SK-N-MC (cell line): ENCODE data around the gene DGUOK.
A peak's percentile ranks its signal among the peaks of the same experiment; 100 is the strongest.

Source experiments
- DNase-seq: peaks from one replicate; pipeline ENCODE4 v3.0.0-alpha.2; 2011; ENCODE audit warnings: low read depth, low spot score
- H3K27ac ChIP-seq: fragments of 200-600 bp; sonication (generic); 2 replicates; pipeline ENCODE4 v1.5.1; 2016; ENCODE audit warnings: mixed run types
- H3K36me3 ChIP-seq: fragments of 200-600 bp; sonication (generic); 2 replicates; pipeline ENCODE4 v1.6.1; 2017; ENCODE audit warnings: antibody characterized with exemption, low read length, mixed read lengths; ENCODE audit not compliant: insufficient read depth
- H3K4me3 ChIP-seq: fragments of 200-600 bp; sonication (generic); 2 replicates; pipeline ENCODE4 v1.5.1; 2016
- H3K9ac ChIP-seq: fragments of 200-600 bp; sonication (generic); 2 replicates; pipeline ENCODE4 v1.8.0; 2017; ENCODE audit warnings: mixed run types, mixed read lengths; ENCODE audit not compliant: insufficient read length
- H3K9me3 ChIP-seq: fragments of 200-600 bp; sonication (generic); 2 replicates; pipeline ENCODE4 v1.6.1; 2017; ENCODE audit warnings: low read depth, mild to moderate bottlenecking, antibody characterized with exemption, low read length, moderate library complexity, mixed read lengths
- EZH2 ChIP-seq: fragments of 200-600 bp; sonication (generic); IDR thresholded peaks from one replicate; pipeline ENCODE4 v1.6.1; 2017; ENCODE audit warnings: antibody characterized with exemption
- FOXP2 ChIP-seq: optimal IDR thresholded peaks from 2 replicates; pipeline ENCODE3; 2011; ENCODE audit warnings: mild to moderate bottlenecking, moderate library complexity; ENCODE audit not compliant: insufficient read depth; ENCODE audit errors: extremely low read length, control extremely low read depth
- POLR2AphosphoS5 ChIP-seq: IDR thresholded peaks from 2 replicates; pipeline ENCODE4 v1.6.1; 2012; ENCODE audit warnings: mild to moderate bottlenecking, low read depth, low read length, borderline replicate concordance

The DGUOK gene

DNA sequence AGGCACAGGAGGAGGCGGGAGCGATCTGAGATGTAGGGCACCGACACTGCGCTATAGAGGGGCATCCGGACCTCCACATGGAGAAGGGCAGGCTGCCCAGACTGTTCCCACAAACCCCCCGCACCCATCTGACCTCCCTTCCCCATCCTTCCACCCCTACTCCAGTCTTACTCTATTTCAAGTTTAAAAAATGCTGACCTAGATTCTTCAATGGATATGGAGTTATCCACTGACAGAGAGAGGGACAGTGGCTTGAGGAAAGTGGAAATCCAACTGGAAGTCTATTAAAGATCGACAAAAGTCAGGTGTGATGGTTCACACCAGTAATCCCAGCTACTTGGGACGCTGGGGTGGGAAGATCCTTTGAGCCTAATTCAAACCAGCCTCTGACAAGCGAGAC lies 5.1 kb upstream of the DGUOK start:
- Histone ChIP-seq H3K4me3 (no peak overlapping the region), H3K9ac (no peak overlapping the region), H3K27ac (no peak overlapping the region), H3K36me3 (0 out of 2 replicates have a peak, but pooled peaks cover 2% of the 10 kb centered on the region), H3K9me3 (no peaks in the 10 kb centered on the region)
- TF ChIP-seq POLR2AphosphoS5 (no peak), FOXP2 (no peak), EZH2 (no peak)
- DNase-seq = no peak

DNA sequence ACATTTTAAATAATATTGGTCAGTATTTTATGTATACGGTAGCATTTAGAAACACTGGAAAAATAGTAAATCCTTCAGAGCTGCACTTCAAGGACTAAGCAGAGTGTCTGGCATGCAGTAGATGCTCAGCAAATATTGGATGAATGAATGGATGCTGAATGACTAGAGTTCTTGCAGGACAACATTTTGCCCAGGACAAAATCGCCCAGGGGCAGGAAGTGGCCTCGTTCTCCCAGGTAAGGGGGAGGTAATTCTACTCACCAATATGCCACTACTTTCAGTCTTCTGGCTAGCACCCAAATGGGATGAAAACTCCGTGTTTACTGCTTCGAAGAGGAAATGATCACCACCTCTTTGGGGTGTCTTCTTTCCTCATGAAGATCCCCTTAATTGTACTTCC lies 4.0 kb upstream of the DGUOK start:
- DNase-seq = no peak
- H3K9me3 ChIP-seq = no peaks in the 10 kb centered on the region
- H3K9ac ChIP-seq = no peak overlapping the region
- TF ChIP-seq FOXP2 (no peak), EZH2 (no peak), POLR2AphosphoS5 (no peak)
- H3K36me3 ChIP-seq = no peaks in the 10 kb centered on the region
- H3K4me3 ChIP-seq = no peak overlapping the region
- no peak overlapping the region for H3K27ac ChIP-seq

DNA sequence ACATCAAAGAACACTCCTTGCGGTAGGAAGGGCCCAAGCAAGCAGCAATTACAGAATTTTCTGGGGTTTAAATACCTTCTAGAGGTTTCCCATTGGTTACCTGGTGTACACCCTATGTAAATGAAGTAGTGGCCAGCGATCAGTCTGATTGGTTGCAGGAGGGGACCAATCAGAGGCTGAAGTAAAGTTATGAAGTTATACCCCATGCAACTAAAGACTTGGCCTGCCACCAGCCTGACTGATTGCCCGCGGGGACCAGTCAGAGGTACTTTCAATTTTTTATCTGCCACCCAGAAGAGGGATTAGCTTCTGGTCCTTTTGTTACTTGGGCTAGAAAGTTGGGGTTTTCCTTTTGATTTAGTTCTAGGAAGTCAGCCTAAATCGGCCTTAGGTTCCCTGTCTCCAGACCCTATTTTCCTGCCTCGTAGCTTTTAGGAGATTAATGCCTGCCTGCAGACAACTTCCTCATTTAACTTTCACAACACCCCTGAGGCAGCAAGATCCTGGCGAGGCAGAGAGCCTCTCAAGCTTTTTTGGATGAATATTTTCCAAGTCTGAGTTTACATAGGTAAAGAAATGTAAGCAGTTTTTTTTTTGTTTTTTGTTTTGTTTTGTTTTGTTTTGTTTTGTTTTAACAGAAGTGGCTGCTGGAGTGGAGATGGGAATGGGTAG lies 1.5 kb upstream of the DGUOK start:
- Histone ChIP-seq H3K9me3 (no peaks in the 10 kb centered on the region), H3K27ac (no peak overlapping the region), H3K9ac (no peak overlapping the region), H3K36me3 (peaks cover 9% of the 10 kb centered on the region; the same call in 1 of the 2 replicates), H3K4me3 (no peak overlapping the region)
- TF ChIP-seq FOXP2 (no peak), POLR2AphosphoS5 (no peak), EZH2 (no peak)
- DNase-seq = no peak

DNA sequence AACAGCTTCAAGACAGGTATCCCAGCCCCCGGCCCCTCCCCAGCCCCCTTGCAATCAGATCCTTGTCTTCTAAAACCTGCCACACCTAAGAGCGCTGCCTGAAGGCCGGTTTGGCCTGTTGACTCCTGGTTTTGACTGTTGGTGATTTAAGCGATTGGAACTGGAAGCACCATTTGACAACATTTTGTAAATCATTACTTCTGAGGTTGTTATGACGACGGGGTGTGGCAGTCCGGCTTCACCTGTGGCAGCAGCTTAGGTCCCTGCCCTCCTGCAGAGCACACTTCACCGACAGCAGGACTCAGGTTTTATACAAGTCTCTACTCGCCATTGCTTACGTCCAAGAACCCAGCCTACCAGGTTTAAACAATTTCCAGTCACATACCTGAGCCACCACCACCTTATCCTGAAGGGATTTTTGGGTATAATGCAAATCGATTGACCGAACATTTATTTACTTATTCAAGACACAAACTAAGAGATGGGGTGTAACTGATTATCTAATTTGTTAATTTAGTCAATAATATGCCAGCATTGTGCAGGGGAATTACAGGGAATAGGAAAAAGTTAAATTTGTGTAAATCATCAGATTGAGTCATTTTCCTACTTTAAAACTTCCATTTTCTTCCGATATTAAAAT lies 707 bp upstream of the DGUOK start:
- peak overlapping the region; percentile 91 for H3K4me3 ChIP-seq
- peak overlapping the region; percentile 81 for H3K9ac ChIP-seq
- no peaks in the 10 kb centered on the region for H3K9me3 ChIP-seq
- peak overlapping the region; percentile 87 for H3K27ac ChIP-seq
- peaks cover 10% of the 10 kb centered on the region; the same call in 1 of the 2 replicates for H3K36me3 ChIP-seq
- TF ChIP-seq POLR2AphosphoS5 (no peak), EZH2 (no peak), FOXP2 (no peak)
- no peak for DNase-seq

DNA sequence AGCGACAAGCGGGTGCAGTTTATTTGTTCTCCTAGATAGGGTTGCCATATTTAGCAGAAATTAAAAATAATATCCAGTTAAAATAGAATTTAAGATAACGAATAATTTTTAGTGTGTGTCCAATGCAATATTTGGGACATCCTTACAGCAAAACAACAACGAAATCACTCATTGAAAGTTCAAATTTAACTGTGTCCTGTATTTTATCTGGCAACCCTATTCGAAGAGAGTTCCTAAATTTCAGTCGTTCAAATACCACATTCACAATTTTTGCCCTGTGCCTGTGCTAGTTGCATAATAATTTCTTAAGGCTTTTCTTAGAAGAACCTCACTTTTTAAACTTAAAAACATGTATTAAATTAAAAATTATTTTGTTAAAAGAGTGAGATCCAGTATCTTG lies 664 bp downstream of the DGUOK start:
- DNase-seq = no peak
- Histone ChIP-seq H3K9ac (peak overlapping the region; percentile 96), H3K36me3 (peaks cover 21% of the 10 kb centered on the region; the same call in 1 of the 2 replicates), H3K27ac (peak overlapping the region; percentile 88), H3K4me3 (peak overlapping the region; percentile 91), H3K9me3 (no peaks in the 10 kb centered on the region)
- no peak for TF ChIP-seq POLR2AphosphoS5
- TF ChIP-seq EZH2 = no peak
- TF ChIP-seq FOXP2 = no peak

DNA sequence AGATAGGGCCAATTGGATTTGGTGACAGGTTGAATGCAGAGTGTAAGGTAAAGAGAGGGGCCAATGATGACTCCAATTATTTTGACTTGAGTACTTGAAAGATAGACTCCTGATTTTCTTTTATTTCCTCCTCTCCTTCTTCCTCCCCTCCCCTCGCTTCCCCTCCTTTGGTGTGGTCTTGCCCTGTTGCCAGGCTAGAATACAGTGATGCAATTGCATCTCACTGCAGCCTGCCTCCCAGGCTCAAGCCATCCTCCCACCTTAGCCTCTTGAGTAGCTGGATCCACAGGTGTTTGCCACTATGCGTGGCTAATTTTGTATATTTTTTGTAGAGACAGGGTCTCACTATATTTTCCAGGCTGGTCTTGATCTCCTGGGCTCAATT lies 2.3 kb downstream of the DGUOK start:
- H3K9me3 ChIP-seq = no peaks in the 10 kb centered on the region
- no peak overlapping the region for H3K27ac ChIP-seq
- H3K9ac ChIP-seq = no peak overlapping the region
- no peak for TF ChIP-seq FOXP2
- no peak for TF ChIP-seq EZH2
- no peak for TF ChIP-seq POLR2AphosphoS5
- H3K36me3 ChIP-seq = peaks cover 35% of the 10 kb centered on the region; the same call in 1 of the 2 replicates
- DNase-seq = no peak
- no peak overlapping the region for H3K4me3 ChIP-seq

DNA sequence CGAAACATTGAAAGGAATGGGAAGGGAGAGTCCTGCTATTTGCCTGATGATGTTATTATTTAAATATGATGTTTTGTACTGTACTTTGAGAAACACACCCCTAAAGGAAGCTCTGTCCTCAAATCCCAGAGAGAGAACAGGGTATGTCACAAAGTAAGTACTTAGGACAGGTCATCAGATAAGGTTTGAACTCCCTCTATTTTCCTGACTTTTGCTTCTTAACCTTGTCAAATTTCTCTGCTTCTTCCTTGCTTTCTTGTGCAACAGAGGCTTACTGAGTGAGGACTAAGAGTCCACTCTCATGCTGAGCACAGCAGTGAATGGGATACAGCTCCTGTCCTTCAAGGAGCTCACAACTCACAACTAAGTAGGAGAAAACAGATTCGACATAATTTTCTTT lies 3.7 kb downstream of the DGUOK start:
- H3K4me3 ChIP-seq = no peak overlapping the region
- no peak overlapping the region for H3K9ac ChIP-seq
- H3K27ac ChIP-seq = no peak overlapping the region
- no peak for DNase-seq
- peaks cover 44% of the 10 kb centered on the region; the same call in 1 of the 2 replicates for H3K36me3 ChIP-seq
- TF ChIP-seq EZH2 (no peak), FOXP2 (no peak), POLR2AphosphoS5 (no peak)
- H3K9me3 ChIP-seq = no peaks in the 10 kb centered on the region

DNA sequence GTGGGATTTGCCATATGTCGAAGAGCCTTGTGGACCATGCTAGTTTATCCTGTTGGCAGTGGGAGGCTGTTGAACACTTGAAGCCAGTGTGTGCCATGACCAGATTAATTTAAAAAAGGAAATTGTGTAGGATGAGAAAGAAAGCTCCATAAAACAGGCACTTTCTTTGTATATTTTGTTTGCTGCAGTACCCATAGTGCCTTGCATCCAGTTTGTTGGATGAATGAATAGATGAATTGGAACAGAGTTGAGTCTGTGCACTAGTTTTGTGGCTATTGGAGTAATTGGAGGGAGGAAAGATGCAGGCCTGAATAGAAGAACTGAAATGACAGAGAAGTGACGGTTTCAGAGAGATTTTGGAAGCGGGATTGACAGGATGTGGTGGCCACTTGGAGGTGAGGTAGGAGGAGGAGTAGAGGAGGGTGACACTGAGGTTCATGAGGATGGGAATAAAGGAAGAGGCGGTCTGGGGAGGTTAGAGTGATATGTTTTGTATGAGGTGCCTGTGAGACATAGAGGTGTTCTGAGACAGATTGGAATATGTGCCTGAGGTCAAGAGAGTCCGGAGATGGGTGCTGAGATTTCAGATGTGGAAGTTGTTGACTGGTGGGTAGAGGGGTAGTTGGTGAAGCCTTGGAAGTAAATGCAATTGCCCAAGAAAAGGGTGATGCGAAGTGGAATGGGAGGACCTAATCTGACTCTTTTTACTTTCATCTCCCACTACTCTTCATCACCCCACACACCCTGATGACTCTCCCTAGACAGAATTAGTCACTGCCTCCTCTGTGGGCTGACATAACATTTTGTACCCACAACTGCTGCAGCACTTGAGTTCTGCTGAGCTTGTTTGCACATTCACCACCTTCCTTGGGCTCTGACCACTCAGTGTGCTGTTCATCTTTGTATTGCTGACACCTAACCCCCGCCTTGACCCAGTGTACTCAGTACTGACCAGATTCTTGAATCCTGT lies 5.1 kb downstream of the DGUOK start:
- Histone ChIP-seq H3K27ac (no peak overlapping the region), H3K9ac (no peak overlapping the region), H3K9me3 (no peaks in the 10 kb centered on the region), H3K36me3 (peaks cover 50% of the 10 kb centered on the region), H3K4me3 (no peak overlapping the region)
- no peak for DNase-seq
- TF ChIP-seq EZH2 (no peak), POLR2AphosphoS5 (no peak), FOXP2 (no peak)
